Measurements from ENCODE around the gene C4orf50.

GRCh38 chr4:5897674-5898073, 120.6 kb downstream of the C4orf50 start:
- TF ChIP-seq ZNF565 (CRISPR knock-in tag; conservative IDR thresholded peaks at IDR 0.05; ENCODE audit: low read depth) (no peak), ESRRG (CRISPR knock-in tag; IDR thresholded peaks at IDR 0.05) (no peak), CSDC2 (CRISPR knock-in tag; IDR thresholded peaks at IDR 0.05) (no peak), ZFP30 (CRISPR knock-in tag; IDR thresholded peaks at IDR 0.05) (no peak)

Measured in SK-N-SH treated with all-trans-retinoic acid at 6 μM for 48 hours (cell line).